NCI-H526 (cell line): ENCODE data around the gene MAP3K20.
"Not testable (repeated sequence)": the region's sequence is repeated elsewhere in the genome, so short reads cannot be mapped to it uniquely, and the experiment has no call there.

ENCODE experiments used
- DNase-seq, 2 experiments: peaks; one replicate each; lab custom pipeline; 2025; lab: John Stamatoyannopoulos, UW

Gene MAP3K20

GRCh38 chr2:173235947-173236803, 160.5 kb downstream of the MAP3K20 start:
- no peak for DNase-seq

GRCh38 chr2:173238385-173238784, 162.7 kb downstream of the MAP3K20 start:
- peak in 1 of 2 experiments; percentile 20 for DNase-seq

- no peak for DNase-seq
Measured at GRCh38 chr2:173238831-173239230, 163.2 kb downstream of the MAP3K20 start.

- no peak for DNase-seq
Measured at GRCh38 chr2:173239644-173240043, 164.0 kb downstream of the MAP3K20 start.

- no peak for DNase-seq
Measured at GRCh38 chr2:173240083-173240482, 164.4 kb downstream of the MAP3K20 start.

GRCh38 chr2:173241643-173242042, 166.0 kb downstream of the MAP3K20 start:
- no peak for DNase-seq

- DNase-seq: no peak
Measured at GRCh38 chr2:173247156-173247555, 171.5 kb downstream of the MAP3K20 start.

- DNase-seq: no peak
Measured at GRCh38 chr2:173248381-173248780, 172.7 kb downstream of the MAP3K20 start.

GRCh38 chr2:173249661-173250641, 174.3 kb downstream of the MAP3K20 start:
- peak; percentile 79 to 83 for DNase-seq

- no peak for DNase-seq
Measured at GRCh38 chr2:173251225-173251624, 175.6 kb downstream of the MAP3K20 start.

GRCh38 chr2:173252581-173252980, 176.9 kb downstream of the MAP3K20 start:
- no peak for DNase-seq

GRCh38 chr2:173254659-173255058, 179.0 kb downstream of the MAP3K20 start:
- no peak for DNase-seq

GRCh38 chr2:173258701-173259100, 183.1 kb downstream of the MAP3K20 start:
- DNase-seq: no peak

- not testable (repeated sequence) for DNase-seq
Measured at GRCh38 chr2:173262356-173262755, 186.7 kb downstream of the MAP3K20 start.

GRCh38 chr2:173264151-173264550, 188.5 kb downstream of the MAP3K20 start:
- no peak for DNase-seq

- no peak for DNase-seq
Measured at GRCh38 chr2:173264603-173265366, 189.1 kb downstream of the MAP3K20 start.

- DNase-seq: no peak
Measured at GRCh38 chr2:173271135-173271534, 195.5 kb downstream of the MAP3K20 start.

GRCh38 chr2:173271825-173272224, 196.2 kb downstream of the MAP3K20 start:
- no peak for DNase-seq

GRCh38 chr2:173272849-173273248, 197.2 kb downstream of the MAP3K20 start:
- DNase-seq: no peak

GRCh38 chr2:173278794-173279526, 203.3 kb downstream of the MAP3K20 start:
- DNase-seq: no peak

GRCh38 chr2:173279527-173279868, 203.9 kb downstream of the MAP3K20 start:
- DNase-seq: no peak
